ENCODE measurements around the gene EIF1AD.

DNA sequence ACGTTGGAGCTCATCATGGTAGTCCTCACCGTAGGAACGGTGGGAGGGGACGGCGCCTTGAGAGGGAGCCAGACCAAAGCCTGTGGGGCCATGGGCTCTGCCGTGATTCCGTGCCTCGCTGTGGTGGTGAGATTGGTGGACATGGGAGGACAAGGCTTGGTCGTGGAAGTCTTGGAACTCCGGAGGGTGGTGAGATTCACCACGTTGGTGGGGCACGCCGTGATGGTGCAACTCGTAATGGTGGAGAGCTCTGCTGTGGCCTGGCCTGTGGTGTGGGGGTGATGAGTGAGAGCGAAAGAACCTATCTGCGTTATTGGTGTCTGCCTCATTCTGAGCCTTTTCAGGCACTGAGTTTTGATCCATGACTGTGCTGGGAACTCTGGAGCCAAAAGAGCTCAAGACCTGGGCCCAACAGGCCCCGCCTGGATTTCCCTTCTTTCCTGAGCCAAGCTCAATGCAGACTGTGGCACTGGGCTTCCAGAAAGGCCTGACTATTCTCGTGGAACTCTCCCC, 24.1 kb upstream of the EIF1AD start, which contains the start of gene CATSPER1:
- TF ChIP-seq, protein P1, sequence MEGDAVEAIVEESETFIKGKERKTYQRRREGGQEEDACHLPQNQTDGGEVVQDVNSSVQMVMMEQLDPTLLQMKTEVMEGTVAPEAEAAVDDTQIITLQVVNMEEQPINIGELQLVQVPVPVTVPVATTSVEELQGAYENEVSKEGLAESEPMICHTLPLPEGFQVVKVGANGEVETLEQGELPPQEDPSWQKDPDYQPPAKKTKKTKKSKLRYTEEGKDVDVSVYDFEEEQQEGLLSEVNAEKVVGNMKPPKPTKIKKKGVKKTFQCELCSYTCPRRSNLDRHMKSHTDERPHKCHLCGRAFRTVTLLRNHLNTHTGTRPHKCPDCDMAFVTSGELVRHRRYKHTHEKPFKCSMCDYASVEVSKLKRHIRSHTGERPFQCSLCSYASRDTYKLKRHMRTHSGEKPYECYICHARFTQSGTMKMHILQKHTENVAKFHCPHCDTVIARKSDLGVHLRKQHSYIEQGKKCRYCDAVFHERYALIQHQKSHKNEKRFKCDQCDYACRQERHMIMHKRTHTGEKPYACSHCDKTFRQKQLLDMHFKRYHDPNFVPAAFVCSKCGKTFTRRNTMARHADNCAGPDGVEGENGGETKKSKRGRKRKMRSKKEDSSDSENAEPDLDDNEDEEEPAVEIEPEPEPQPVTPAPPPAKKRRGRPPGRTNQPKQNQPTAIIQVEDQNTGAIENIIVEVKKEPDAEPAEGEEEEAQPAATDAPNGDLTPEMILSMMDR (IDR thresholded peaks at IDR 0.05) = no peak
- TF ChIP-seq POLR2AphosphoS5 (IDR thresholded peaks at IDR 0.05) (no peak), POLR2A (IDR thresholded peaks at IDR 0.05) (no peak), EP300 (IDR thresholded peaks at IDR 0.05) (no peak)
